K562 (cell line): Measurements from ENCODE around the gene ERCC2. TPM values are rescaled to one million over a fixed set of nuclear protein-coding genes. Genes with fewer than 3 reads are reported as not detected.

Source experiments
- ATAC-seq: fragments of 200-7000 bp; cut with Tn5 transposase; 3 replicates; pipeline ENCODE4 v1.9.1; 2020; ENCODE audit warnings: moderate library complexity
- BruUV-seq: library from RNA; stranded (reverse); fragments of 400-500 nt; replicated peaks from 2 replicates; lab custom pipeline; 2021; lab: Mats Ljungman, UMichigan
- CTCF ChIA-PET: fragments of 300-600 bp; formaldehyde crosslinking; extraction: SDS; loops from one replicate; lab custom pipeline; 2021; ENCODE audit warnings: low intra/inter-chr PET ratio; lab: Yijun Ruan, JAX
- POLR2A ChIA-PET: fragments of 300-600, 350-650 bp; sonication (Branson Sonifier 250); formaldehyde crosslinking; extraction: SDS; loops from one replicate; lab custom pipeline; 2021; ENCODE audit warnings: antibody characterized with exemption, inconsistent platforms; lab: Yijun Ruan, JAX
- DNase-seq, 4 experiments: peaks; one replicate each; pipeline versions ENCODE4 v3.0.0 to v3.0.0-alpha.2; 2011 to 2018; ENCODE audit warnings: low spot score in 3 of 4, mixed read lengths in 3 of 4; ENCODE audit errors: extremely low read depth in 1 of 4
- FAIRE-seq: peaks from 2 replicates; lab custom pipeline; 2011; peaks lifted over from hg19 to GRCh38; lab: Jason Lieb, UNC
- H2AFZ ChIP-seq: 2 replicates; pipeline ENCODE4 v1.6.0; 2011; ENCODE audit warnings: low read depth, low read length, control low read depth, inconsistent platforms
- H3K27ac ChIP-seq: fragments of 200-600 bp; 3 replicates; pipeline ENCODE4 v1.8.0; 2011; ENCODE audit warnings: low read depth, mild to moderate bottlenecking, control low read depth, inconsistent platforms, low read length, moderate library complexity, mixed read lengths; ENCODE audit errors: extremely low read depth
- H3K27me3 ChIP-seq, 2 experiments: fragments of 300-600 bp in 1 of 2; 2 replicates in 1 of 2; 3 replicates in 1 of 2; pipeline versions ENCODE4 v1.6.0 to v1.8.0; 2011; ENCODE audit warnings: inconsistent platforms in 2 of 2, low read length in 2 of 2, mild to moderate bottlenecking in 1 of 2, mixed read lengths in 1 of 2, moderate library complexity in 1 of 2; ENCODE audit not compliant: control insufficient read depth in 2 of 2, insufficient read depth in 2 of 2
- H3K36me3 ChIP-seq: fragments of 300-600 bp; 3 replicates; pipeline ENCODE4 v1.8.0; 2011; ENCODE audit warnings: mild to moderate bottlenecking, low read length, inconsistent platforms; ENCODE audit not compliant: control insufficient read depth, insufficient read depth
- H3K4me1 ChIP-seq, 2 experiments: fragments of 200-600 bp in 1 of 2; replicated peaks in 1 of 2; 2 replicates in 1 of 2; 3 replicates in 1 of 2; pipeline versions ENCODE4 v1.5.1 to v1.8.0; 2011; ENCODE audit warnings: inconsistent platforms in 2 of 2, low read length in 2 of 2, mild to moderate bottlenecking in 1 of 2, mixed read lengths in 1 of 2, moderate library complexity in 1 of 2; ENCODE audit not compliant: control insufficient read depth in 2 of 2, insufficient read depth in 2 of 2
- H3K4me2 ChIP-seq: 2 replicates; pipeline ENCODE4 v1.6.1; 2011; ENCODE audit warnings: low read length, control low read depth, inconsistent platforms, mixed read lengths; ENCODE audit not compliant: insufficient read depth
- H3K4me3 ChIP-seq: fragments of 200-600 bp; sonication (generic), shearing (Covaris generic); 2 replicates; pipeline ENCODE4 v1.5.1; 2016; ENCODE audit warnings: control low read depth, inconsistent platforms
- H3K79me2 ChIP-seq: fragments of 200-600 bp; 3 replicates; pipeline ENCODE4 v1.8.0; 2011; ENCODE audit warnings: low read length, inconsistent platforms; ENCODE audit not compliant: control insufficient read depth, insufficient read depth
- H3K9ac ChIP-seq, 2 experiments: 2 replicates each; pipeline versions ENCODE4 v1.6.0 to v1.6.1; 2011; ENCODE audit warnings: low read depth in 2 of 2, low read length in 2 of 2, control low read depth in 1 of 2, inconsistent platforms in 1 of 2, mild to moderate bottlenecking in 1 of 2, mixed read lengths in 1 of 2; ENCODE audit not compliant: insufficient read depth in 1 of 2
- H3K9me1 ChIP-seq: one replicate; pipeline ENCODE4 v1.6.0; 2011; ENCODE audit warnings: inconsistent platforms, mild to moderate bottlenecking, low read length, moderate library complexity; ENCODE audit not compliant: control insufficient read depth, insufficient read depth
- H3K9me3 ChIP-seq: replicated peaks from 2 replicates; pipeline ENCODE4 v1.5.1; 2011; ENCODE audit warnings: low read depth, low read length, inconsistent platforms; ENCODE audit not compliant: control insufficient read depth, insufficient read depth
- H4K20me1 ChIP-seq: replicated peaks from 2 replicates; pipeline ENCODE4 v1.6.1; 2011; ENCODE audit warnings: low read length, inconsistent platforms, mixed read lengths; ENCODE audit not compliant: control insufficient read depth, insufficient read depth
- E4F1 ChIP-seq: fragments of 250-450 bp; sonication (Bioruptor Pico); IDR thresholded peaks from 2 replicates; pipeline ENCODE4 v1.5.0; 2021; ENCODE audit warnings: mild to moderate bottlenecking, borderline replicate concordance
- ZNF124 ChIP-seq: sonication (generic); formaldehyde crosslinking; IDR thresholded peaks from 2 replicates; pipeline ENCODE4 v1.8.1; 2022; ENCODE audit warnings: missing genetic modification reagents
- ZNF740 ChIP-seq, 3 experiments: fragments of 200-800 bp in 1 of 3; sonication (Bioruptor generic) in 1 of 3; sonication (generic) in 1 of 3; formaldehyde crosslinking in 1 of 3; IDR thresholded peaks; 2 replicates each; pipeline versions ENCODE4 v1.6.1 to v1.8.0; 2016 to 2022; ENCODE audit warnings: mild to moderate bottlenecking in 2 of 3, missing compliant biosample characterization in 2 of 3, missing genetic modification characterization in 2 of 3, missing genetic modification reagents in 1 of 3
- WGBS: fragments of 100-300 bp; shearing (Covaris generic); methylation state at CpG from one replicate; pipeline ENCODE4 v1.1.6; 2016; ENCODE audit warnings: low coverage, mixed read lengths; ENCODE audit not compliant: insufficient coverage; ENCODE audit errors: missing lambda C conversion rate; 5-methylcytosine and 5-hydroxymethylcytosine counted together
- in situ Hi-C: fragments of 300-500 bp; cut with MboI; formaldehyde crosslinking; loops from 4 replicates; pipeline ENCODE4 v1.15.0; 2018; ENCODE audit warnings: inconsistent platforms, mixed read lengths
- intact Hi-C: fragments of 100-400 bp; cut with micrococcal nuclease; formaldehyde crosslinking; loops from 2 replicates; pipeline ENCODE4 v1.14.2; 2022
- polyA plus RNA-seq, 8 experiments: library from polyadenylated mRNA; depleted of rRNA in 4 of 8; stranded (reverse) in 5 of 8; unstranded in 3 of 8; fragments of >200 nt; fragmentation: Nextera tagmentation in 2 of 8; fragmentation: Illumina TruSeq in 1 of 8; extraction: Ambion mirVana in 2 of 8; extraction: Trizol in 1 of 8; gene quantifications; 2 replicates each; pipeline versions ENCODE4 v1.2.1 to v1.2.3, GENCODE V29; 2011 to 2014; ENCODE audit warnings: inconsistent platforms in 1 of 8, missing spikeins in 1 of 8
- total RNA-seq, 7 experiments: library from RNA; depleted of rRNA in 6 of 7; stranded (reverse); fragments of >200 nt in 6 of 7; fragmentation: Illumina TruSeq in 2 of 7; extraction: Trizol in 2 of 7; gene quantifications; 2 replicates each; pipeline versions ENCODE4 v1.2.1 to v1.2.3, GENCODE V29; 2011 to 2021; ENCODE audit warnings: low replicate concordance in 1 of 7

The ERCC2 gene
- total and polyA plus RNA-seq, 9 of the 15 experiments (the other 6 are each of a cell fraction or from before 2014, with no cell fraction given), result 2.2 to 55.9 (median 23.4) TPM

GRCh38 chr19:45403272-45403671 is 32.9 kb upstream of the ERCC2 start:
- 68% methylated on average over 4 of the region's 4 CpGs for WGBS
- H3K79me2 ChIP-seq, result peaks cover 38% of the 10 kb centered on the region
- H3K9me1 ChIP-seq, result no peaks in the 10 kb centered on the region
- intact Hi-C loops, result no loop called here
- no peak overlapping the region for H2AFZ ChIP-seq
- no peak for TF ChIP-seq E4F1 (CRISPR knock-in tag)
- TF ChIP-seq ZNF124, result no peak
- 0 out of 2 replicates have a peak, but pooled peaks have one; percentile 26 for TF ChIP-seq ZNF740 (CRISPR knock-in tag; IDR thresholded peaks at IDR 0.05)
- TF ChIP-seq ZNF740 (tag; IDR thresholded peaks at IDR 0.05), result no peak
- no peaks in the 10 kb centered on the region for H3K27me3 ChIP-seq
- peak overlapping the region; percentile 91 for H3K4me2 ChIP-seq
- peak overlapping the region; percentile 30; the same call in 1 of the 3 replicates for H3K27ac ChIP-seq
- POLR2A ChIA-PET, result interaction anchor here (1.5 to 3.6 kb wide), 3 partner anchors 9 to 76 kb away, joined by 3 to 14 read pairs (median 13); partner anchors contain the start of gene FOSB
- no peak for ATAC-seq
- no peaks in the 10 kb centered on the region for H4K20me1 ChIP-seq
- in situ Hi-C loops, result no loop called here
- no peak for DNase-seq
- BruUV-seq, result no TSS peak
- H3K4me1 ChIP-seq, result peaks cover 22 to 63% of the 10 kb centered on the region in 2 experiments; a peak in 4 of 5 replicates
- H3K4me3 ChIP-seq, result no peak overlapping the region
- peak overlapping the region; percentile 96 to 97; a peak in 3 of 4 replicates for H3K9ac ChIP-seq
- FAIRE-seq, result no peak
- H3K9me3 ChIP-seq, result no peaks in the 10 kb centered on the region
- CTCF ChIA-PET, result interaction anchor here (4.0 kb wide), 1 partner anchor 75 kb away, joined by 16 read pairs; no protein-coding TSS in a partner anchor
- H3K36me3 ChIP-seq, result peaks cover 4% of the 10 kb centered on the region; the same call in 1 of the 3 replicates
